ENCODE data around the gene PEAK1. TPM values are rescaled to one million over a fixed set of nuclear protein-coding genes. Genes with fewer than 3 reads are reported as not detected.

The PEAK1 gene
- total RNA-seq, 1 experiment from 2014 or later: 58.7 TPM

DNA sequence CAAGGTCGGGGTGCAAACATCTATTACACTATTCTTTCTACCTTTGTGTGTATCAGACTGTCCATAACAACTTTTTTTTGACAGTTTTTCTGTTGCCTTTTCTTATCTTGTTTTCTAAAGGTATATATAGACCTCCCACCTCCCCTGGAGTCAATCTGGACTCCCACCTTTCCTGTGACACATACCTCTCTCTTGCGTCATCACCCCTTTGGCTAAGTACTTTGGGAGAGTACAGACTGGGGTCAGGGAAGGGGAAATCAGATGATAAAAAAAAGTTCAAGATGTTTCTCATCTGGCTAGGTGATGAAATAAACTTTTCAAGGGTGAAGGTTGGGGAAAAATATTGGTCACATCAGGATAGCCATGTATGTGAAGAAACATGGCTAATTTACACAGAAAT is 366.2 kb downstream of the PEAK1 start:
- BruUV-seq (replicated peaks): no TSS peak
- POLR2A ChIA-PET: no interaction called here
- in situ Hi-C loops (cut with HindIII; ENCODE audit: low pct_unique_long_range_greater_than_20kb, low sequenced_read_pairs): no loop called here
- no peaks in the 10 kb centered on the region for H3K27me3 ChIP-seq (ENCODE audit: control insufficient read depth, insufficient read depth, low read length)
- H3K9me3 ChIP-seq (ENCODE audit: control insufficient read depth, insufficient read depth, low read depth, low read length): no peaks in the 10 kb centered on the region
- intact Hi-C loops (cut with micrococcal nuclease; ENCODE audit: unreplicated experiment): no loop called here
- H3K27ac ChIP-seq (ENCODE audit: low read length): no peak overlapping the region
- no peaks in the 10 kb centered on the region for H3K4me1 ChIP-seq (ENCODE audit: control insufficient read depth, insufficient read depth, low read length)
- no peak for DNase-seq (ENCODE audit: low read depth, low spot score)
- ATAC-seq: no peak
- no peak overlapping the region for H3K4me3 ChIP-seq (ENCODE audit: low read depth in 2 of 2, low read length in 2 of 2)
- H3K36me3 ChIP-seq (ENCODE audit: control insufficient read depth, insufficient read depth, low read length): peaks cover 6% of the 10 kb centered on the region
- CTCF ChIA-PET: no interaction called here
- TF ChIP-seq TCF7L2 (IDR thresholded peaks at IDR 0.05; ENCODE audit: low read depth, low read length) (no peak), POLR2AphosphoS5 (IDR thresholded peaks at IDR 0.05; ENCODE audit: low read depth, low read length) (no peak)
- TF ChIP-seq, protein P1, sequence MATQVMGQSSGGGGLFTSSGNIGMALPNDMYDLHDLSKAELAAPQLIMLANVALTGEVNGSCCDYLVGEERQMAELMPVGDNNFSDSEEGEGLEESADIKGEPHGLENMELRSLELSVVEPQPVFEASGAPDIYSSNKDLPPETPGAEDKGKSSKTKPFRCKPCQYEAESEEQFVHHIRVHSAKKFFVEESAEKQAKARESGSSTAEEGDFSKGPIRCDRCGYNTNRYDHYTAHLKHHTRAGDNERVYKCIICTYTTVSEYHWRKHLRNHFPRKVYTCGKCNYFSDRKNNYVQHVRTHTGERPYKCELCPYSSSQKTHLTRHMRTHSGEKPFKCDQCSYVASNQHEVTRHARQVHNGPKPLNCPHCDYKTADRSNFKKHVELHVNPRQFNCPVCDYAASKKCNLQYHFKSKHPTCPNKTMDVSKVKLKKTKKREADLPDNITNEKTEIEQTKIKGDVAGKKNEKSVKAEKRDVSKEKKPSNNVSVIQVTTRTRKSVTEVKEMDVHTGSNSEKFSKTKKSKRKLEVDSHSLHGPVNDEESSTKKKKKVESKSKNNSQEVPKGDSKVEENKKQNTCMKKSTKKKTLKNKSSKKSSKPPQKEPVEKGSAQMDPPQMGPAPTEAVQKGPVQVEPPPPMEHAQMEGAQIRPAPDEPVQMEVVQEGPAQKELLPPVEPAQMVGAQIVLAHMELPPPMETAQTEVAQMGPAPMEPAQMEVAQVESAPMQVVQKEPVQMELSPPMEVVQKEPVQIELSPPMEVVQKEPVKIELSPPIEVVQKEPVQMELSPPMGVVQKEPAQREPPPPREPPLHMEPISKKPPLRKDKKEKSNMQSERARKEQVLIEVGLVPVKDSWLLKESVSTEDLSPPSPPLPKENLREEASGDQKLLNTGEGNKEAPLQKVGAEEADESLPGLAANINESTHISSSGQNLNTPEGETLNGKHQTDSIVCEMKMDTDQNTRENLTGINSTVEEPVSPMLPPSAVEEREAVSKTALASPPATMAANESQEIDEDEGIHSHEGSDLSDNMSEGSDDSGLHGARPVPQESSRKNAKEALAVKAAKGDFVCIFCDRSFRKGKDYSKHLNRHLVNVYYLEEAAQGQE (IDR thresholded peaks at IDR 0.05; ENCODE audit: insufficient read depth in 1 of 2, low read depth in 2 of 2, low read length in 1 of 2): no peak
- TF ChIP-seq, protein P2, sequence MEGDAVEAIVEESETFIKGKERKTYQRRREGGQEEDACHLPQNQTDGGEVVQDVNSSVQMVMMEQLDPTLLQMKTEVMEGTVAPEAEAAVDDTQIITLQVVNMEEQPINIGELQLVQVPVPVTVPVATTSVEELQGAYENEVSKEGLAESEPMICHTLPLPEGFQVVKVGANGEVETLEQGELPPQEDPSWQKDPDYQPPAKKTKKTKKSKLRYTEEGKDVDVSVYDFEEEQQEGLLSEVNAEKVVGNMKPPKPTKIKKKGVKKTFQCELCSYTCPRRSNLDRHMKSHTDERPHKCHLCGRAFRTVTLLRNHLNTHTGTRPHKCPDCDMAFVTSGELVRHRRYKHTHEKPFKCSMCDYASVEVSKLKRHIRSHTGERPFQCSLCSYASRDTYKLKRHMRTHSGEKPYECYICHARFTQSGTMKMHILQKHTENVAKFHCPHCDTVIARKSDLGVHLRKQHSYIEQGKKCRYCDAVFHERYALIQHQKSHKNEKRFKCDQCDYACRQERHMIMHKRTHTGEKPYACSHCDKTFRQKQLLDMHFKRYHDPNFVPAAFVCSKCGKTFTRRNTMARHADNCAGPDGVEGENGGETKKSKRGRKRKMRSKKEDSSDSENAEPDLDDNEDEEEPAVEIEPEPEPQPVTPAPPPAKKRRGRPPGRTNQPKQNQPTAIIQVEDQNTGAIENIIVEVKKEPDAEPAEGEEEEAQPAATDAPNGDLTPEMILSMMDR (IDR thresholded peaks at IDR 0.05): no peak

DNA sequence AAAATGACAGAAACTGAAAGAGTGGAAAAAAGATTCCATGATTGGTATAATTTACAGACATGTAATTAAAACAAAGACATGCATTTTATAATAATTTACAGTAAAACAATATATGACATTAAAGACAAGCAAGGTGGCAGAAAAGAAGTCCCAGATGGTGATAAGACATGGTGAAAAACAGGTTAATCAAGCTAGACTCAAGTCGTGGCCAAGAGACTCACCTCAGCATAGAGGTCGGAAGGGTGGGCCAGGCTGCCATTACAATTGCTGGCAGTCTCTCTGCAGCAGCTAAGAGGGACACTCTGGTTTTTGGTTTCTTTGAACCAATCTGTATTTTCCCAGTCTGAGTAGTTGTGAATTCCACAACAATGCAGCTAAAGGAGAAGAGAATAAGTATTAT is 367.3 kb downstream of the PEAK1 start:
- no peak for ATAC-seq
- DNase-seq (ENCODE audit: low read depth, low spot score): no peak
- TF ChIP-seq, protein P2 (IDR thresholded peaks at IDR 0.05): no peak
- TF ChIP-seq TCF7L2 (IDR thresholded peaks at IDR 0.05; ENCODE audit: low read depth, low read length) (no peak), SIN3A (IDR thresholded peaks at IDR 0.05; ENCODE audit: borderline replicate concordance, insufficient read depth, low read depth, low read length) (no peak), POLR2AphosphoS5 (IDR thresholded peaks at IDR 0.05; ENCODE audit: low read depth, low read length) (no peak)
- TF ChIP-seq, protein P1 (IDR thresholded peaks at IDR 0.05; ENCODE audit: insufficient read depth in 1 of 2, low read depth in 2 of 2, low read length in 1 of 2): no peak
- no peaks in the 10 kb centered on the region for H3K9me3 ChIP-seq (ENCODE audit: control insufficient read depth, insufficient read depth, low read depth, low read length)
- no peaks in the 10 kb centered on the region for H3K27me3 ChIP-seq (ENCODE audit: control insufficient read depth, insufficient read depth, low read length)
- BruUV-seq (replicated peaks): no TSS peak
- in situ Hi-C loops (cut with HindIII; ENCODE audit: low pct_unique_long_range_greater_than_20kb, low sequenced_read_pairs) (no loop called here), intact Hi-C loops (cut with micrococcal nuclease; ENCODE audit: unreplicated experiment) (no loop called here)
- H3K4me3 ChIP-seq (ENCODE audit: low read depth in 2 of 2, low read length in 2 of 2): no peak overlapping the region
- CTCF ChIA-PET: no interaction called here
- H3K27ac ChIP-seq (ENCODE audit: low read length): no peak overlapping the region
- POLR2A ChIA-PET: no interaction called here
- H3K4me1 ChIP-seq (ENCODE audit: control insufficient read depth, insufficient read depth, low read length): no peaks in the 10 kb centered on the region
- H3K36me3 ChIP-seq (ENCODE audit: control insufficient read depth, insufficient read depth, low read length): peaks cover 6% of the 10 kb centered on the region

Other genes with a start within 250 kb of the PEAK1 start
- 54.0 TPM for gene HMG20A, start 784 bp upstream of the PEAK1 start, total RNA-seq (2021; ENCODE audit: unreplicated experiment)
- 18.2 TPM for gene LINGO1, start 212.8 kb upstream of the PEAK1 start, total RNA-seq (2021; ENCODE audit: unreplicated experiment)